ENCODE measurements around the gene AQP10. TPM values are rescaled to one million over a fixed set of nuclear protein-coding genes. Genes with fewer than 3 reads are reported as not detected.
"Not testable (repeated sequence)": the region's sequence is repeated elsewhere in the genome, so short reads cannot be mapped to it uniquely, and the experiment has no call there.

AQP10 gene, protein sequence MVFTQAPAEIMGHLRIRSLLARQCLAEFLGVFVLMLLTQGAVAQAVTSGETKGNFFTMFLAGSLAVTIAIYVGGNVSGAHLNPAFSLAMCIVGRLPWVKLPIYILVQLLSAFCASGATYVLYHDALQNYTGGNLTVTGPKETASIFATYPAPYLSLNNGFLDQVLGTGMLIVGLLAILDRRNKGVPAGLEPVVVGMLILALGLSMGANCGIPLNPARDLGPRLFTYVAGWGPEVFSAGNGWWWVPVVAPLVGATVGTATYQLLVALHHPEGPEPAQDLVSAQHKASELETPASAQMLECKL
- not detected for total RNA-seq

DNA sequence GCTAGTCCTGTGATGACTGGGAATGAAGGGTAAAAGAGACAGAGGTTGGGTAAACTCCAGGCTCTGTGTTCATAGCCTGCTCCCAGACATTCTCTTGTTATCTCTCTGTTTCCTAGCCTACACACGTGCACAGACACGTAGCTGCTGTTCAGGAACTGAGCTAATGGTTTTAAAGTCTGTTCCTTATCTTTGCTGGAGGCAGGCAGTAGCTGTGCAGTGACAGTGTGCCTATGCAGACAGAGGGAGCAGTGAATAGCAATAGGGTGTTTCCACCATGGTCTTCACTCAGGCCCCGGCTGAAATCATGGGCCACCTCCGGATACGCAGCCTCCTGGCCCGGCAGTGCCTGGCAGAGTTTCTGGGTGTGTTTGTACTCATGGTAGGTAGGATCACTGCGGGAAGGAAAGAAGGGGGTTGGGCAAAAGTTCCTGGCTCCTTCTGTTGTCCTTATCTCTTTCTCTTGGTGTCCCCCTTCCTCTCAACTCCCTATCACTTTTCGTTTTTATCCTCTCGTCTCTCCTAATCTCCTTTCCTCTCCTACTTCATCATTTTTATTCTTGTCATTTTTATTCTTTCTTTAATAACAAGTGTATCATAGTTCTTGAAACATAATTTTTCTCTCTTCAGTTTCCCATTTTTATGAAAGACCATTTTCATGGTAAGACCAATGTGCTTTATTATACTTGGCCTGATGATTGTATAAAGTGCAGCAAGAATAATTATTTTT, at the start of gene AQP10:
TSS of gene AQP10 (plus strand) at position 212 of the 727 bp plus-strand sequence. CDS start at position 275, 63 bp downstream.
- WGBS, 2 donors, result 16 to 24% methylated on average over 8 to 9 of the region's 9 CpGs
- intact Hi-C loops (cut with DNase I), result no loop called here
- H3K9me3 ChIP-seq, result no peaks in the 10 kb centered on the region
- H3K4me1 ChIP-seq, result peaks cover 0 to 18% (median 2%) of the 10 kb centered on the region in 3 donors
- DNase-seq, result no peak
- TF ChIP-seq POLR2A (IDR thresholded peaks at IDR 0.05) (peak in 1 of 4 donors; percentile 21), CTCF (IDR thresholded peaks at IDR 0.05) (peak in 1 of 6 experiments; percentile 21)
- H3K36me3 ChIP-seq, result no peaks in the 10 kb centered on the region
- H3K27me3 ChIP-seq, result peaks cover 0 to 32% (median 0%) of the 10 kb centered on the region in 4 donors
- no peak within 1 kb of the TSS for H3K4me3 ChIP-seq
- H3K27ac ChIP-seq, result no peak within 1 kb of the TSS

DNA sequence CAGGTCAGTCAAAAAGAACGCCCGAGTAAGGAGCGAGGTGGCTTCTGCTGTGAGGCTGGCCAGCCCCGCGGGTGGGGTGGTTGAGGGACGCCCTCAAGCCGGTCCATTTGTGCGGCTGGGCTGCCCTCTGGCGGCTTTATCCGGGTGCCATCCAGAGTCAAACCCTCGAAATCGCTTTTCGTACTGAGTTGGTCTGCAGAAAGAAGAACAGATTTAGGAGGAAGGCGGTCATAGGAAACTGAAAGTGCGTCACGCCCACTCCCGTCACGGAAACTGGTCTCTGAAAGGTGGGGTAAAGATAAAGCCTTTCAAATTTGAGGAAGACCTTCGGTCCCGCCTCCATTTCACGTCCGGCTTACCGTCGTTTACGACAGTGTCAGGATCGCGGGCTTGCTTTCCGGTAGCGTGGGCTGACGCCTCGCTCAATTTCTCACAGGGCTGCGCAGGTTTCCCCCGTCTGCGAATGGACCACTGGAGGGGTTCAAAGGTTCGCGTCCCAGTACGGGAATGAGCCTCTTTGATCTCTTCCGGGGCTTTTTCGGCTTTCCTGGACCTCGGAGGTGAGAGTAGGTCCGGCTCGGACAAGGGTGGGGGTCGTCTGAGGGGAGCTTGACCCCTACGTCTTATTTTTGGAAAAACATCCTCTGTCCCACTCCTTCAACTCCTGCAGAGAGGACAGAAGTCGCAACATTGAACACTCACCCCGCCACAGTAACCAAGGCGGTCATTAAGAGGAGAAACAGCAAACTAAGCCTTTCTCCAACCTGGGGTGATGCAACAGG, 48.5 kb upstream of the AQP10 start, which contains the start of gene HAX1:
TSS of gene HAX1 (plus strand) at position 413 of the 782 bp plus-strand sequence. CDS start at position 508, 95 bp downstream.
- H3K27ac ChIP-seq, result peak within 1 kb of the TSS; percentile 91 to 96 (median 95)
- H3K36me3 ChIP-seq, result peaks cover 0 to 72% (median 22%) of the 10 kb centered on the region in 3 donors
- intact Hi-C loops (cut with DNase I), result no loop called here
- peak within 1 kb of the TSS; percentile 72 to 94 (median 86) for H3K4me3 ChIP-seq
- peak; percentile 95 for DNase-seq
- H3K27me3 ChIP-seq, result no peaks in the 10 kb centered on the region
- H3K9me3 ChIP-seq, result no peaks in the 10 kb centered on the region
- H3K4me1 ChIP-seq, result peaks cover 0 to 25% (median 14%) of the 10 kb centered on the region in 3 donors
- TF ChIP-seq CTCF (IDR thresholded peaks at IDR 0.05) (peak; percentile 59 to 89 (median 81)), POLR2A (IDR thresholded peaks at IDR 0.05) (peak in 3 of 4 donors; percentile 13 to 70 (median 52))
- 0% methylated on average over 23 to 25 of the region's 47 CpGs for WGBS, 2 donors

GRCh38 chr1:154272999-154273563, 47.8 kb upstream of the AQP10 start:
- WGBS, 2 donors, result 32 to 42% methylated on average over 10 to 13 of the region's 13 CpGs
- intact Hi-C loops (cut with DNase I), result no loop called here
- Histone ChIP-seq H3K27ac (peak overlapping the region; percentile 91 to 96 (median 95)), H3K4me3 (peak overlapping the region; percentile 72 to 94 (median 86)), H3K27me3 (no peaks in the 10 kb centered on the region), H3K9me3 (no peaks in the 10 kb centered on the region), H3K4me1 (peaks cover 0 to 25% (median 14%) of the 10 kb centered on the region in 3 donors), H3K36me3 (peaks cover 0 to 72% (median 22%) of the 10 kb centered on the region in 3 donors)
- TF ChIP-seq CTCF (IDR thresholded peaks at IDR 0.05) (no peak), POLR2A (IDR thresholded peaks at IDR 0.05) (no peak)
- DNase-seq, result no peak

GRCh38 chr1:154276797-154277196, 44.1 kb upstream of the AQP10 start:
- peaks cover 0 to 20% (median 12%) of the 10 kb centered on the region in 3 donors for H3K4me1 ChIP-seq
- H3K36me3 ChIP-seq, result peaks cover 0 to 39% (median 13%) of the 10 kb centered on the region in 3 donors
- no peaks in the 10 kb centered on the region for H3K27me3 ChIP-seq
- no peak overlapping the region for H3K4me3 ChIP-seq
- H3K27ac ChIP-seq, result no peak overlapping the region
- TF ChIP-seq CTCF (IDR thresholded peaks at IDR 0.05) (peak in 2 of 6 experiments; percentile 14 to 20), POLR2A (IDR thresholded peaks at IDR 0.05) (no peak)
- 85 to 90% methylated on average over 7 of the region's 7 CpGs for WGBS, 2 donors
- intact Hi-C loops (cut with DNase I), result no loop called here
- DNase-seq, result no peak
- no peaks in the 10 kb centered on the region for H3K9me3 ChIP-seq

GRCh38 chr1:154287591-154287990, 33.3 kb upstream of the AQP10 start:
- WGBS, 2 donors, result no CpG with 5 or more reads among the region's 30 CpGs
- intact Hi-C loops (cut with DNase I); DNase-seq; H3K9me3 ChIP-seq; H3K27me3 ChIP-seq; H3K4me3 ChIP-seq; H3K27ac ChIP-seq; H3K4me1 ChIP-seq; H3K36me3 ChIP-seq: not testable (repeated sequence)
